Iris pigment epithelial cell (primary cell): ENCODE data around the gene ARG2.

Experiments used
- DNase-seq: peaks from one replicate; pipeline ENCODE4 v3.0.0-alpha.2; 2011; ENCODE audit warnings: low read depth

ARG2 gene

DNA sequence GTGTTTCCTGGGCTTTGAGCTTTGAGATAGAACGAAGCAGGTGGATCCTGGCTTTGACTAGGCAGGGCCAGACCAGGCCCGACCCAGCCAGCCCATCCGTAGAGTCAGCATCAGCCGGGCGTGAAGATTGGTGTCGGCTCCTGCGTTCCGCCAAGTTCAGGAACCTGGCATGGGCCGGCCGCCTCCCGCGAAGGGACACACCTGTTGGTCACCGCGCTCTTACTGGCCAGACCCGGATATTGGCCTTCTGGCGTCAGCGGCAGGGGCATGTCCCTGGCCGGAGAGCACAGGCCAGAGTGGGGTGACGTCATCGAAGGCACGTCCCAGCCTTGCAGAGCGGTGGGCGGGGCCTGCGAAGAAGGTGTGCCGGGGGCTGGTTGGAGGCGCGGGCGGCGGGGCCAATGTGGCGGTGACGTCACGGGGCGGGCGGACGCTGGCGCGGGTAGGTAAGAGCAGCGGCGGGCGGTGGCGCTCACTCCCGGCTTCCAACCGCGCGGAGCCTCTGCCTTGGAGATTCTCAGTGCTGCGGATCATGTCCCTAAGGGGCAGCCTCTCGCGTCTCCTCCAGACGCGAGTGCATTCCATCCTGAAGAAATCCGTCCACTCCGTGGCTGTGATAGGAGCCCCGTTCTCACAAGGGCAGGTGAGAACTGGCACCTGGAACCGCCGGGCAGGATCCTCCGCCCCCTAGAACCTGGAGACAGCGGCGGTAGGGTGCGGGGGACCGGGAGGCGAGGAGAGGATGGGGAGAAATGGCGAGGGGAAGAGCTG, at the start of gene ARG2:
ARG2 (plus strand) TSS at position 475 of the 771 bp plus-strand sequence; CDS start at position 533, 58 bp downstream.
- peak; percentile 92 for DNase-seq

DNA sequence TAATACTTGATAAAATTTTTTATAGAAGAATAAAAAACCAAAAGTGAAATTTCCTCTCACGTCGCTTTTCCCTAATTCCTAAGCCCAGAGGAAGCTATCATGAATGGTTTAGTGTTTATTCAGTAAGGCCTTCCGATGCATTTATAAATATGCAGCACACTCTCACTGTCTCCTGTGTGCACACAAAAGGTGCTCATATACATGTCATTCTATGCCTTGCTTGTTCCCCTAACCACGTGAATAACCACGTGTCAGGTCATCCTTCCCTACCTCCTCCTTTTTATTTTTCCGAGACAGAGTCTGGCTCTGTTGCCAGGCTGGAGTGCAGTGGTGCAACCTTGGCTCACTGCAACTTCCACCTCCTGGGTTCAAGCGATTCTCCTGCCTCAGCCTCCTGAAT, 49.3 kb upstream of the ARG2 start:
- no peak for DNase-seq

- peak; percentile 49 for DNase-seq
Measured at GRCh38 chr14:67571275-67571990, 48.3 kb upstream of the ARG2 start.

GRCh38 chr14:67571991-67572323, 47.8 kb upstream of the ARG2 start:
- no peak for DNase-seq

DNA sequence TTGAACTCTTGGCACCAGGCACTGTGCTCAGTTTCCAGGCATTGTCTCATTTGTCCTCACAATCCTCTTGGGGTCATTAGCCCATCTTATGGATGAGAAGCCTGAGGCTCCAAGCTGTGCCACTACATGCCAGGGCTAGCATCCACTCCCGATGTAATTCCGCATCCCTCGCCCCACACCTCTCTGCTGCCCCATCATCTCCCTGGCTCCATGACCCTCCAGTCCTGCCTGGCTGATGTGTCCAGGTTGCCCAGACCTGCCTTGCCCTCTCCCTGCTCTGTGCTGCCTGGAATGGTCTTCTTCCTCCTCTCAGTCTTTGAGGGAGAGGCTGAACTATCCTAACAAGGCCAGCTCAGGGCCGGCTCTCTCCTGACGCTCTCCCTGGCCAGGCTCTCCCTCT, 47.1 kb upstream of the ARG2 start:
- no peak for DNase-seq

DNA sequence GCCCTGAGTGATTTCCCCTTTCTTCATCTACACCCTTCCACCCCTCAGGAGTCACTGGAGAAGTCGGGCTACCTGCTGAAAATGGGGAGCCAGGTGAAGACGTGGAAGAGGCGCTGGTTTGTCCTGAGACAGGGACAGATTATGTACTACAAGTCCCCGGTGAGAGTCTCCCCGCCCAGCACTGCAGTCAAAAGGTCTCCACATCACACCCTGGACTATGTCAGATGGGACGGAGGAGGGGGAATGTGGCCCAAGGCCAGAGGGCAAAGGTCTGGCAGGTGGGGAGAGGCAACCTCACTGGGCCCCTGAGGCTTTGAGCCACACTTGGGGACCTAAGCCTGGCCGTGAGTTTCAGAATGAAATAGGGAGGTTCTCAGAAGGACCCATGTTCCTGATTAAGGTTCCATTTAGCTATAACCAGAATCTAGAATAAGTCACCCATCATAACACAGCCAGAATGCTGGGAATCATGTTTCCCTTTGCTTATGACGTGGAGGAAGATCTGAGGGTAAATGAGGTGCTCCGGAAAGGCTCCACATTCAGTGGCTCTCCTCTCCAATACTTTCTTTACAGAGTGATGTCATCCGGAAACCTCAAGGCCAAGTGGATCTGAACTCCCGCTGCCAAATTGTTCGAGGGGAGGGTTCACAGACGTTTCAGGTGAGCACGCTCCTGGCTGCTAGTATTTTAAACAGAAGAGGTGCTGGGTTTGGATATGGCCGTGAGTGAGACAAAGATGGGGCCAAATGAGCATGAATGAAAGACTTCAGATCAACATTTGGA, 46.3 kb upstream of the ARG2 start:
- DNase-seq = no peak

DNA sequence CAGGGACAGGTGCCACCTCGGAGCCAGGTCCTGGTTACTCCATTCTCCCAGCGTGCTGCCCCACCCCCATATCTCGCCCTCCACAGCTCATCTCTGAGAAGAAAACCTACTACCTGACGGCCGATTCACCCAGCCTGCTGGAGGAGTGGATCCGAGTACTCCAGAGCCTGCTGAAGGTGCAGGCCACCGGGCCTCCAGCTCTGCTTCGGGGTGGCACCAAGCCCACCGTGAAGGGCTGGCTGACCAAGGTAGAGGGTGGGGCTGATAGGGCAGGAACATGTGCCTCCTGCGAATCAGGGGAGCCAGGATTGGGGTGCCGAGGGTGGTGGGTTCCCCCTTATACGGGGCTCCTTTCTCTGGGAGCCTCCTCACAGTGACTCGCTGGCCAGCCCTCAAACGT, 45.6 kb upstream of the ARG2 start:
- no peak for DNase-seq

DNA sequence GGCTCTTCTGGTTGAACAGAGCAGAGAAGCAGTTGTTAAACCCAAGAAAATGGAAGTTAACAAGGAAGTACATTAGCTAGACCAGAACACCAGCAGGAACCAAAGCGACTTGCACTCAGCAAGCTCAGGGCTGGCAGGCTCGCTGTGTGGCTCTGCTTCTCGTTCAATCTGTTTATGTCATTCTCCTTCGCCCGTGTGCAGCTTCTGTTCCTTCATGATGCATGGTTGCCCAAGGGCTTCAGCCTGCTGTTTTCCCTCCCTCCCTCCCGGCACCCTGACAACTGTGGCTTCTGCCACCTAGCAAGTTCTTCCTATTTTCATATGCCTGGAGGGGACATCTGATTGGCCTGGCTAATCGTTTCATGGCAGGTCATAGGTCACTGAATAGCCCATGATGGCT, 44.9 kb upstream of the ARG2 start:
- DNase-seq = no peak

- peak; percentile 32 for DNase-seq
Measured at GRCh38 chr14:67575684-67576083, 44.0 kb upstream of the ARG2 start.

- no peak for DNase-seq
Measured at GRCh38 chr14:67576216-67576955, 43.3 kb upstream of the ARG2 start.

GRCh38 chr14:67577181-67577808, 42.4 kb upstream of the ARG2 start:
- DNase-seq = no peak

- DNase-seq = no peak
Measured at GRCh38 chr14:67577909-67578749, 41.6 kb upstream of the ARG2 start.

GRCh38 chr14:67579040-67579439, 40.7 kb upstream of the ARG2 start:
- DNase-seq = no peak

DNA sequence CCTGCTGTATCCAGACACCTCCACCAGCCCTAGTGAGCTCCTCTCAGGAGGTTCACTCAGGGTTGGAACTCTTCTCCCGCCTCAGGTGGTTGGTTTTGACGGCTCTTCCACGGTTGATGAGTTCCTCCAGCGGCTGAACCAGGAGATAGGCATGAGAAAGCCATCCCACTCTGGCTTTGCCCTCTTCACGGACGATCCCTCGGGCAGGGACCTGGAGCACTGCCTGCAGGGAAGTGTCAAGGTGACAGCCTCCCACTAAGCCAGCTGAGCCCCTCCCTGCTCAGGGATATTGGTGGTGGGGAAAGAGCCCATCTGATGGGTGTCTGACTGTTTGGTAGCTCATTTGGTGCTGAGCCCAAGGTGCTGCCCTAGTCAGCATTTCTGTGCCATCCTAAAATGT, 40.1 kb upstream of the ARG2 start:
- DNase-seq = no peak

GRCh38 chr14:67580336-67581171, 39.2 kb upstream of the ARG2 start:
- no peak for DNase-seq

GRCh38 chr14:67581643-67582042, 38.1 kb upstream of the ARG2 start:
- no peak for DNase-seq

GRCh38 chr14:67582061-67582460, 37.7 kb upstream of the ARG2 start:
- DNase-seq = no peak

DNA sequence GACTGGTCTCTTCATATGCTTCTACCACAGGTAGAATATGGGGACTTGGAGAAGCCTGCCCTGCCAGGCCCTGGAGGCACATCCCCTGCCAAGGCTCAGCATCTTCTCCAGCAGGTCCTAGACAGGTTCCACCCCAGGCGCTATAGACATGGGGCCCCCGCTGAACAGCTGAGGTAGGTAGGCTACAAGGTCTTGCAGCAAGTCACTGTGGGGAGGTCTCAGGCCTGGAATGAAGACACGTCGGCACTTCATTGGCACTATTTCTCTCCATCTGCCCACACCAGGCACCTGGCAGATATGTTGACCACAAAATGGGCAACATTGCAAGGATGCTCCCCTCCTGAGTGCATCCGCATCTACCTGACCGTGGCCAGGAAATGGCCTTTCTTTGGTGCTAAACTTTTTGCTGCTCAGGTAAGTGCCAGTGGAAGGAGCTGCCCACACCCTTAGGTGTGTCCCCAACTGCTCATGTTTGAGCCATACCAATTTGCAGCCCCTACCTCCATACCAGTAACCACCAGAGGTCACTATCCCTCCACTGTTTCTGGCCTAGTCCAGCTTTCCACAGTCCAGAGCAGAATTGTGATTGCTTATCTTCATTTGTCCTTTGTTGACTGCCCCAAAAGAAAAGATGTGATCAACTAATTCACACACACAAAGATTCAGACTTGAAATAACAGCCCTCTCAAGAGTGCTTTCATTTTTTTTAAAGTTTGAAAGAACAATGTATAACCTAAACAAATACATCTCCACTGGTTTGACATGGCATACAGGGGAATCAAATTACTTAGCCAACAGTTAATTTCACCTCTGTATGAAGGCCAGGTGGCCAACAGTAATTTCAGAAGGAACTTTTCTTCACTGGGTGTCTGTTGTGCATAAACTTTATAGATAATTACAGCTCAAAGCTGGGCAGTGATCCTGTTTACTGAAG, 35.7 kb upstream of the ARG2 start:
- peak; percentile 56 for DNase-seq

DNA sequence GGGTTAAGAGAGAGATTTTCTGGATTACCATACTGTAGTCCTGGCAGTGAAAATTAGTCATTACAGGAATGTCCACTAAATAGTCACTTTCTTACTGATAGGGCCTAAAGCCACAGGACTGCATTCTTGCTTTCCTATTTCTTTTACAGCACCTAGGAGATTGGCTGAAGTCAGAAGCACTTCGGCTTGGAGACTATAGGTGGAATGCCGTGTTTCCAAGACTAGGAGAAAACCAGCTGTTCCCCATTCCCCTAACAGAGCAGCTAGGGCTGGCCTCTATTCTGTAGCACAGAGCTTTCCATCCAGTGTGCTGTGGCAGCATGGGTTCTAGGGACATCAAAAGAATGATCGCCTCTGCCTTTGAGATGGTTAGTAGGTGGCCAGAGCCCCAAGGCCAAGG, 34.7 kb upstream of the ARG2 start:
- DNase-seq = no peak
